ENCODE results near the gene AOC2.
"Not testable (repeated sequence)": the region's sequence is repeated elsewhere in the genome, so short reads cannot be mapped to it uniquely, and the experiment has no call there.

AOC2 gene

DNA sequence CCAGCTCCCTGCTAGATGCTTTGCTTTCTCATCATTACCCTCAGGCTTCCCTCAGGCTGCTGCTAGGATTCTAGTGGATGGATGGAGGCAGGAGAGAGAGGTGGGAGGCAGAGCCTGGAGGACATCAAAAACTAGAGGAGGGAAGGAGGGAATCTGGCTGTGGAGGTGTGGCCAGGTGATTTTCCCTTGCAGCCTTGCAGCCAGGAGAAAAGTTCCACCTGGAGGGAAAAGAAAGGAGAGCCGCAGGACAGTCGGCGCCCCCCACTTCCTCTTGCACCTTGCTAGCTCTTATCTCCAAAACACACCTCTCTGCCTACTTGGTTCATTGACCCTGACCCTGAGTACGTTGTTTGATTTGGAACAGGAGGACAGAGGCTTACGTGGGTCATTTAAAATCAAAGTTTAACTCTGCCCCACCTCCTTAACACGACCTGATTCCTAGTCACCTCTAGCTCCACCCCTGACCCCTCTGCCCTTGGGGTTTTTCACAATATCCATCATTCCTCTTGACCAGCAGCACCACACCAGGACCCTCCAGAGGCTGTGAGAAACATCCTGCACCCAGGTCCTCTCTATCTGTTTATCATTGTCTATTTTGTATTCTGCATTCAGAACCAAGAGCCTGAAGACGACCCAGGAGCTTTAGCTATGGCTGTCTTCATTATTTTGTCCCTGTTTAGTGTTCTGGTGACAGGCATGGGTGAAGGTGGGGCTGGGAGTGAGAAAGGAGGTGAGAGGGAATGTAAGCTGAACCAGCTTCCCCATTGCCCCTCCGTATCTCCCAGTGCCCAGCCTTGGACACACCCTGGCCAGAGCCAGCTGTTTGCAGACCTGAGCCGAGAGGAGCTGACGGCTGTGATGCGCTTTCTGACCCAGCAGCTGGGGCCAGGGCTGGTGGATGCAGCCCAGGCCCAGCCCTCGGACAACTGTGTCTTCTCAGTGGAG, 22.5 kb downstream of the AOC2 start:
- H3F3A ChIP-seq (ENCODE audit: insufficient read depth, low read length): no peaks in the 10 kb centered on the region
- H3K9me3 ChIP-seq (ENCODE audit: low read length): peaks cover 5% of the 10 kb centered on the region
- peaks cover 23% of the 10 kb centered on the region for H3K27me3 ChIP-seq (ENCODE audit: insufficient read depth, low read length)
- H3K4me2 ChIP-seq (ENCODE audit: low read length): no peak overlapping the region
- TF ChIP-seq, protein P1, sequence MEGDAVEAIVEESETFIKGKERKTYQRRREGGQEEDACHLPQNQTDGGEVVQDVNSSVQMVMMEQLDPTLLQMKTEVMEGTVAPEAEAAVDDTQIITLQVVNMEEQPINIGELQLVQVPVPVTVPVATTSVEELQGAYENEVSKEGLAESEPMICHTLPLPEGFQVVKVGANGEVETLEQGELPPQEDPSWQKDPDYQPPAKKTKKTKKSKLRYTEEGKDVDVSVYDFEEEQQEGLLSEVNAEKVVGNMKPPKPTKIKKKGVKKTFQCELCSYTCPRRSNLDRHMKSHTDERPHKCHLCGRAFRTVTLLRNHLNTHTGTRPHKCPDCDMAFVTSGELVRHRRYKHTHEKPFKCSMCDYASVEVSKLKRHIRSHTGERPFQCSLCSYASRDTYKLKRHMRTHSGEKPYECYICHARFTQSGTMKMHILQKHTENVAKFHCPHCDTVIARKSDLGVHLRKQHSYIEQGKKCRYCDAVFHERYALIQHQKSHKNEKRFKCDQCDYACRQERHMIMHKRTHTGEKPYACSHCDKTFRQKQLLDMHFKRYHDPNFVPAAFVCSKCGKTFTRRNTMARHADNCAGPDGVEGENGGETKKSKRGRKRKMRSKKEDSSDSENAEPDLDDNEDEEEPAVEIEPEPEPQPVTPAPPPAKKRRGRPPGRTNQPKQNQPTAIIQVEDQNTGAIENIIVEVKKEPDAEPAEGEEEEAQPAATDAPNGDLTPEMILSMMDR (IDR thresholded peaks at IDR 0.05; ENCODE audit: low read length): no peak
- no peak for TF ChIP-seq EZH2 (IDR thresholded peaks at IDR 0.05; ENCODE audit: borderline replicate concordance, low read length)
- no peaks in the 10 kb centered on the region for H3K36me3 ChIP-seq (ENCODE audit: insufficient read depth, low read length)
- H3K9ac ChIP-seq (ENCODE audit: low read length): no peak overlapping the region
- H3K9me2 ChIP-seq (ENCODE audit: low read depth, low read length): no peaks in the 10 kb centered on the region
- H4K20me1 ChIP-seq (ENCODE audit: insufficient read depth, low read length): no peaks in the 10 kb centered on the region
- no peak overlapping the region for H2AFZ ChIP-seq (ENCODE audit: low read length)
- no peaks in the 10 kb centered on the region for H3K4me1 ChIP-seq (ENCODE audit: insufficient read depth, low read length, severe bottlenecking)
- no peak overlapping the region for H3K4me3 ChIP-seq (ENCODE audit: low read depth, low read length, poor library complexity, severe bottlenecking)
- H3K27ac ChIP-seq (ENCODE audit: low read depth, low read length, poor library complexity, severe bottlenecking): no peak overlapping the region
- H3K79me2 ChIP-seq (ENCODE audit: insufficient read depth, low read length): no peaks in the 10 kb centered on the region

DNA sequence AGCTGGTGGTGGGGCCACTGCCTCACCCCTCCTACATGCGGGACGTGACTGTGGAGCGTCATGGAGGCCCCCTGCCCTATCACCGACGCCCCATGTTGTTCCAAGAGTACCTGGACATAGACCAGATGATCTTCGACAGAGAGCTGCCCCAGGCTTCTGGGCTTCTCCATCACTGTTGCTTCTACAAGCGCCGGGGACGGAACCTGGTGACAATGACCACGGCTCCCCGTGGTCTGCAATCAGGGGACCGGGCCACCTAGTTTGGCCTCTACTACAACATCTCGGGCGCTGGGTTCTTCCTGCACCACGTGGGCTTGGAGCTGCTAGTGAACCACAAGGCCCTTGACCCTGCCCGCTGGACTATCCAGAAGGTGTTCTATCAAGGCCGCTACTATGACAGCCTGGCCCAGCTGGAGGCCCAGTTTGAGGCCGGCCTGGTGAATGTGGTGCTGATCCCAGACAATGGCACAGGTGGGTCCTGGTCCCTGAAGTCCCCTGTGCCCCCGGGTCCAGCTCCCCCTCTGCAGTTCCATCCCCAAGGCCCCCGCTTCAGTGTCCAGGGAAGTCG, 23.4 kb downstream of the AOC2 start:
- not testable (repeated sequence) for H3K4me1 ChIP-seq (ENCODE audit: insufficient read depth, low read length, severe bottlenecking)

DNA sequence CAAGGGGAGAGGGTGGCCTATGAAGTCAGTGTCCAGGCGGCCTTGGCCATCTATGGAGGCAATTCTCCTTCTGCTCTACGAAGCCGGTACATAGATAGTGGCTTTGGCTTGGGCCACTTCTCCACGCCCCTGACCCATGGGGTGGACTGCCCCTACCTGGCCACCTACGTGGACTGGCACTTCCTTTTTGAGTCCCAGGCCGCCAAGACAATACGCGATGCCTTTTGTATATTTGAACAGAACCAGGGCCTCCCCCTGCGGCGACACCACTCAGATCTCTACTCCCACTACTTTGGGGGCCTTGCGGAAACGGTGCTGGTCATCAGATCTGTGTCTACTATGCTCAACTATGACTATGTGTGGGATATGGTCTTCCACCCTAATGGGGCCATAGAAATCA, 24.0 kb downstream of the AOC2 start:
- no peak for TF ChIP-seq EZH2 (IDR thresholded peaks at IDR 0.05; ENCODE audit: borderline replicate concordance, low read length)
- TF ChIP-seq, protein P1 (IDR thresholded peaks at IDR 0.05; ENCODE audit: low read length): no peak
- no peaks in the 10 kb centered on the region for H3K79me2 ChIP-seq (ENCODE audit: insufficient read depth, low read length)
- no peak overlapping the region for H2AFZ ChIP-seq (ENCODE audit: low read length)

More for the DNA sequence above, 23.4 kb downstream of the AOC2 start:
- not testable (repeated sequence) for H3K9me2 ChIP-seq (ENCODE audit: low read depth, low read length); H2AFZ ChIP-seq (ENCODE audit: low read length); H3F3A ChIP-seq (ENCODE audit: insufficient read depth, low read length); H3K79me2 ChIP-seq (ENCODE audit: insufficient read depth, low read length); H3K4me2 ChIP-seq (ENCODE audit: low read length); H3K9me3 ChIP-seq (ENCODE audit: low read length); H3K4me3 ChIP-seq (ENCODE audit: low read depth, low read length, poor library complexity, severe bottlenecking); H3K9ac ChIP-seq (ENCODE audit: low read length); H3K36me3 ChIP-seq (ENCODE audit: insufficient read depth, low read length); H3K27ac ChIP-seq (ENCODE audit: low read depth, low read length, poor library complexity, severe bottlenecking); H4K20me1 ChIP-seq (ENCODE audit: insufficient read depth, low read length)
- peaks cover 23% of the 10 kb centered on the region for H3K27me3 ChIP-seq (ENCODE audit: insufficient read depth, low read length)

More for the DNA sequence above, 24.0 kb downstream of the AOC2 start:
- H3K4me2 ChIP-seq (ENCODE audit: low read length): no peak overlapping the region
- H3K9me2 ChIP-seq (ENCODE audit: low read depth, low read length): no peaks in the 10 kb centered on the region
- peaks cover 23% of the 10 kb centered on the region for H3K27me3 ChIP-seq (ENCODE audit: insufficient read depth, low read length)
- no peaks in the 10 kb centered on the region for H4K20me1 ChIP-seq (ENCODE audit: insufficient read depth, low read length)
- peaks cover 5% of the 10 kb centered on the region for H3K9me3 ChIP-seq (ENCODE audit: low read length)
- H3F3A ChIP-seq (ENCODE audit: insufficient read depth, low read length): no peaks in the 10 kb centered on the region
- no peaks in the 10 kb centered on the region for H3K36me3 ChIP-seq (ENCODE audit: insufficient read depth, low read length)
- H3K4me1 ChIP-seq (ENCODE audit: insufficient read depth, low read length, severe bottlenecking): no peaks in the 10 kb centered on the region
- H3K27ac ChIP-seq (ENCODE audit: low read depth, low read length, poor library complexity, severe bottlenecking): no peak overlapping the region
- no peak overlapping the region for H3K4me3 ChIP-seq (ENCODE audit: low read depth, low read length, poor library complexity, severe bottlenecking)
- no peak overlapping the region for H3K9ac ChIP-seq (ENCODE audit: low read length)

Data from OCI-LY1 (cell line).